NCI-H2029 treated with DMSO at 0.1 percent for 48 hours (cell line): ENCODE data around the gene IL1RAP.

Experiments used
- DNase-seq: peaks from one replicate; lab custom pipeline; 2025; lab: John Stamatoyannopoulos, UW

IL1RAP gene

DNA sequence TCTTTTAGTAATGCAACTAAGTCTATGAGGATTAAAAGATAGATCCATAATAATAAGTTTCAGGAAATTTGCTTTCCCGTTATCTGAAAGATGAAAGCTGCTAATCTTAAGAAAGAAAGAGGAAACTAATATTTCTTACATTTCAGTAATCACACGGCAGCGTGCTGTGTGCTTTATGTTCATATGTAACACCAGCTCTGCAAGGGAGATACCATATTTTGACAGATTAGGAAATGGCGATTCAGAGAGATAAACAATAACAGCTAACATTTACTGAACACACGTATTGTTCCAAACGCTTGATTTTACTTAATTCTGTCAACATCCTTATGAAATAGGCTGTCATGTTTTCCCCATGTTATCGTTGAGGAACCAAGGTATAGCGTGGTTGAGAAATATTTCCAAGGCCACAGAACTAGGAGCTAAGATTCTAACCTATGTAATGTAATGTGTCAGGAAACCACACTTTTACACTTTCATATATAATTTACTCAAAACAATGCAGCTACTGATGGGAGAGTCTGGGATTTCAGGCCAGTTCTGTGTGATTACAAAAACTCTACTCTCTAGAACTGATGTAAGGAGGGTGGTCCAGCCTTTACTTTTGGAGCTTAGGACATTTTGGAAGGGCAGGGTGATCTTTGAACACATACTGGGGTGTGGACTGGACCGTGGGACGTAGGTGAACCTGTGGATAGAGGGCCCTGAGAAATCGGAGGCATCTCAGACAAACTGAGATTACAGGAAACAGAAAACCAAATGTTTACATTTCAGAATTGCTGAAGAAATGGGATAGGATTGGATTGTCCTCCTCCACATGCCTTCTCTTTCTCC, 100.6 kb downstream of the IL1RAP start:
- DNase-seq, result no peak

DNA sequence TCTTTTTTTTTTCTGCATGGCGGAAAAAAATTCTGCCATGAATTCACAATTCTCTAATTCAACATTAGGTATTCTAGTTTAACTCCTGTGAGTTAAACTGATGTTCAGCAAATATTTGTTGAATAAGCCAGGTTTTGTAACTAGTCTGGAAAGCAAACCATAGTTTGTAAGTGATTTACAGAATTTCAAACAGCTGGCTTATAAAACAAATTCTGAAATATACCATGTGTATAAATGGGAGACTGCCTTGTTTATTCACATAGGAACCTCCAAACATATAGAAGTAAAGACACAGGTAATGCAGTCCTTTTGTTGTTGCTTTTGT, 101.1 kb downstream of the IL1RAP start:
- DNase-seq, result no peak

DNA sequence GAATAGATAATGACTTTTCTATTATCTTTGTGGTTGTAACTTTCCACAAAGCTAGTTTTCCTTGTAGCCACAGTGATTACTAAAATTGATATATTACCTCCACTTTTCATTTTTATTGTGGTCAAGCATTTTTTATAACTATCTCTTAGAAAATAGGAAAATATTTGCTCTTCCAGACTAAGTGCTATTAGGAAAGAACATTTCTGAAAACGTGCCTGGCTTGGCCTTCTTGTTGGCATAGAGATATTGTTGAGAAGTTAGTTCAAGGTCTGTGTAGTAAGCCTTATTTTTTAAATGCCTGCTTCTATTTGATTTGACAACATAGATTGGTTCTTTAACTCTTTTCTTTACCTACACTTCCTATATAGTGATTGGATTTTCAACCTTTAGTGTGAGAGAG, 101.7 kb downstream of the IL1RAP start:
- no peak for DNase-seq

DNA sequence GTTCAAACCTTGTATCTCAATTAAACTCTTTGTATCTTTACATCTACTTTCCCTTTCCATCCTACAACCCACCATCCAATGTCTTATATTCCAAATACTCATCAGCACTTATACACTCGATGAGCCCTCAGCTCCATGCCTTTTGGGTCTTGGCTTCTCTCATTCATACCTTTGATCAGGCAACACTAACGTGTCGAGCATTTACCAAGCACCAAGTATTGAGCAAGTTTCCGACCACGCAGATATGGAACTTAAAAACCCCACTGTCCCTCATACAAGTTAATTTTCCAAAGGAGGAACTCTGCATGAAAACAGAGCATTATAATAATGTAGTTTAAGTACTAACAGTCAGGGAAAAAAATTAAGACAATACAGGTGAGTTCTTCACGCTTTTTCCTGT, 102.8 kb downstream of the IL1RAP start:
- no peak for DNase-seq

DNA sequence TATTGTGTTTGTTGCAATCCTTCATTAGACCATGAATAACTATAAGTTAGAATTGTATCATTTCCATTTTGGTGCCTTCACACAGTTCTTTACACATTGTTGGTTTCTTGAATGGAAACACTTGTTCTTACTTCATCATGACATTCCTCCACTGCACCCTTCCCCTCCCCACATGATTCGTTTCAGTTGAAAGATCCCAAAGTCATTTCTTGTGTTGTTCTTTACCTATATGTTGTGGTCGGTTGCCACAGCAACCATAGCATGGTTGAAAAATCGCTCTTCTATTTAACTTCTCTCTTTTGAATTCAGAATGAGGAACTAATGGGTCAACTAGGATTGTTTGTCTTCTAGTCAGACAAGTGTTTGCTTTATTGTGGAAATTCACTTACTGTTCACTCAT, 103.3 kb downstream of the IL1RAP start:
- no peak for DNase-seq

DNA sequence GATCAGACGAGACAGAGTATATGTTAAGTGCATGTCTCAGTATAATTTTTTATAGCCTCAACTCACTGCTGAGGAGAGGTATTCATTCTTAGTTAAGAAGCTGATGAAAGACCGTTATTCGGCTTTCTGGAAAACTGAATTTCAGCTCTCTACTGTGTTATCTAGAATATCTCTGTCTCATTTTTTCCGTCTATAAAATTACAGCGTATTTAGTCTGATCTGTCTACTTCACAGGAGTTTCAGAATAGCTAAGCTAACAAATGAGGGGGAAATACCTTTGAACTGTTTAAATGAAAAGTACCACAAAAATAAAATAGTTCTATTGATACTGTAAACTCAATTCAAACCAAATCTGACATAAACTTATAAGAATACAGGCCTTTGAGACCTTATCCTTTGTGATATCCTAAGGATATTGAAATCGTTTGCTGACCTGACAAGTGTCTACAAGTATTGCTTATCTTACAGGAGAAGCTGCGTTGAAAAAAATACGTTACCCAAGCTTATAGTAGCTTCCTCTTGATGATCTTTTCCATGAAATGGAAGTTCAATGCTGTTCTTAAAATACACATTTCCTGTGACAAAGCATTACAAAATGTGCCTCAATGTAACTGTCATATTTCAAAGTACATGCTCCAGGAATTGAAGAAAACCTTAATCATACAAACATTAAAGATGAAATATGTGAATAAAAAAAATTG, 104.6 kb downstream of the IL1RAP start:
- no peak for DNase-seq

DNA sequence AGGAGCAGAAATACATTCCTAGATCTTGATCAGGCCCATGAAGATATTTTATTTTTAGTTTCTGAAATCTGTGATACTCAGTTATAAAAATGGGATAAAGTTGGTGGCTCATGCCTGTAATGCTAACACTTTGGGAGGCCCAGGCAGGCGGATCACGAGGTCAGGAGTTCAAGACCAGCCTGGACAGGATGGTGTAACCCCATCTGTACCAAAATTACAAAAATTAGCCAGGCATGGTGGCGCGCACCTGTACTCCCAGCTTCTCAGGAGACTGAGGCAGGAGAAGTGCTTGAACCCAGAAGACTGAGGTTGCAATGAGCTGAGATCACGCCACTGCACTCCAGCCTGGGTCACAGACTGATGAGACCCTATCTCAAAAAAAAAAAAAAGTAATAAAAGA, 105.5 kb downstream of the IL1RAP start:
- no peak for DNase-seq

DNA sequence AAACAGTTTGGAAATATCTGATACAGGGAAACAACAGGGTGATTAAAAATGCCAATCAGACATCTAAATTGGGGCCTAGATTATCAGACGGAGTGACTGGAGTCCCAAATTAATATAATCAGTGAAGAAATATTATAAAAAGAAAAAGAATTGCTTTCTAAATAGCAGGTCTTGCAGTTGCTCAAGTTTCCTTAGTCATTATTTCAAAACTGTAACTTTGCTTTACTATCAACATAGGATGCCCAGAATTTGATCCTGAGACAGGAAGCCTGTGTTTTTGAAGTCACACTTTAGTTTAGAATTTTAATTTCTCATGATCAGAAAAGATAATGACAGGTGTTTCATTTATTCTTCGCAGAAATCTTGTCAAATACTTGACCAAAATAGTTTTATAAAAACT, 105.9 kb downstream of the IL1RAP start:
- DNase-seq, result no peak

DNA sequence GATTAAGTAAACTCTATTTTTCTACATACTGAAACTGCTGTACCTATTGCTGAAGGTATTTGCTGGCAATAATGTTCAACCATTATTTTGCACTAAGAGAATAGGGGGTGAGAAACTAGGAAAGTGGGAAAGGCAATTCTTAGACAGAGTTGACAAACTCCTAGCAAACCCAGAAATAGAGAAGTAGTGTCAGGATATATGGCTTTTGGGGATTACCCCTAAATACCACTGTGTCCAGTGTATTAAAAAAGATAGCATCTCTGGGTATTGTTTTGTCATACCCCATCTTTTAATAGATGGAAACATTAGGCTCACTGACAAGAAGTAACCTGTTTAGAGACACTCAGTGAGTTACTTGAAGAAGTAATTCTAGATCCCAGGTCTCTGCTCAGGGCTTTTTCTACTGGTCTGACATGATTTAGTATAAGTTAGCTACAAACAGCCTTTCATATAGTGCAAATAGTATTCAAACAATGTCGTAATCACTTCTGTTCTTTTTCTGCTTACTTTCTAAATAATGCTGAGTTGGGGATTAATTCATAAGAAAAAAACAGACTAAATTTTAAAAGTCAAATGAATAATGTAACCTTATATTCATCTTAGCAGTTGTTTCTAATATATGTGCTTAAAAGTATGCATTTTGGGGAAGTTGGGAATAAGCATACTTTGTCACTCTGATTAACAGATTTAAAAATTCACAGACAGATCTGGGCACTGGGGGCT, 107.2 kb downstream of the IL1RAP start:
- DNase-seq, result no peak

DNA sequence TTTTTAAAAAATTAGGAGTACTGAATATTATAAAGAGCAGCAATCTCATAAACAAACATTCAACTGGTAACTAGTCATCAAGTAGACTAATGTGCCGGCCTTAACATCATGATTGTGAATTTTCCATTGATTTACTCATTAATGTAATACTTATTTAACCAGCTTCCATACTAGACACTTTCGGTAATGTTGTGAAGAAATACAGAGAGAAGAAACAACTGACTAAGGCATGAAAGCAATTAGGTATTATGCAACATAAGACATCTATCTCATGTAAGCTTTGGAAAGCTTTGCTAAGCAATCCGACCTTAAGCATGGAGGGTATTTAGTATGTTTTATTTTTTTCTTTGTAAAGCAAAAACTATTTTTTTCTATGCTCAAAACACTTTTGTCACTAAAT, 108.0 kb downstream of the IL1RAP start:
- no peak for DNase-seq

DNA sequence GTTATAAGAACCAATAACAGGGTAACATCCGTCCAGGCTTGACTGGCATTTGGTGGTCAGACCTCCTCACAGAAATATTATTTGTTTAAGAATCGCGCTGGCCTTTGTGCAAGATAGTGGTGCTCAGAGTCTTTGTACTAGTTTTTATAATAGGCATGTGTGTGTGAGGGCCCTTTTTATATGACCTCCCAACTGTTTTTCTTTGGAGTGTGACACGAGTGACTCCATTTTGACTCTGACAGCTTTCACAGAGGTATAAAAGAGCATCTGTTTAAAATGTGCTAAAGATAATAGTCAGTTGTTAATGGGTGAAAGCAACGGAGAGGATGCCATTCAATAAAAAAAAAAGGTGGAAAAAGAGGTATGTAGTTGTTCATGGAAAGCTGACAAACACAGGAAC, 110.4 kb downstream of the IL1RAP start:
- DNase-seq, result no peak

DNA sequence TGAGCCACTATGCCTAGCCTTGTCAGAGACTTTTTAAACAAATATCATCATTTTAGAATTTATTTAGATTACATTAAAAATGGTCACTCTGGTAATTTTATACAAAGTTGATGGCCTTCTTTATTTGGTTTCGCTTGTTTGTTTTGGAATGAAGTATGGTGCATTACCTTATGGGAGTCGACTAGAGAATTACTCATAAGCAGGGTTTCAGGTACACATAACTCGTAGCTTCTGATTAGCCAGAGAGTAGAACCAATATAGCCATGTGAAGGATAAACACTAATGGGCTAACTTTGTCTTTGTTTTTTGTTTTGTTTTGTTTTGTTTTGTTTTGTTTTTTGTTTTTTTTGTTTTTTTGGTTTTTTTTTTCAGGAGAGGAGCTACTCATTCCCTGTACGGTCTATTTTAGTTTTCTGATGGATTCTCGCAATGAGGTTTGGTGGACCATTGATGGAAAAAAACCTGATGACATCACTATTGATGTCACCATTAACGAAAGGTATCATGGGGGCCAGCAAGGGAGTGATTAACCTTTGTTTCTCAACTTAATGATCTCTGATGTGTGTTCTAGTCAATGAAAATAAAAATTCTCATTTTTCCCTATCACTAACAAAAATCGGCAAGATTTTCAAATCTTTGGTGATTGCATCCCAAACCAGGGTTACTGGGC, 113.2 kb downstream of the IL1RAP start:
- no peak for DNase-seq

DNA sequence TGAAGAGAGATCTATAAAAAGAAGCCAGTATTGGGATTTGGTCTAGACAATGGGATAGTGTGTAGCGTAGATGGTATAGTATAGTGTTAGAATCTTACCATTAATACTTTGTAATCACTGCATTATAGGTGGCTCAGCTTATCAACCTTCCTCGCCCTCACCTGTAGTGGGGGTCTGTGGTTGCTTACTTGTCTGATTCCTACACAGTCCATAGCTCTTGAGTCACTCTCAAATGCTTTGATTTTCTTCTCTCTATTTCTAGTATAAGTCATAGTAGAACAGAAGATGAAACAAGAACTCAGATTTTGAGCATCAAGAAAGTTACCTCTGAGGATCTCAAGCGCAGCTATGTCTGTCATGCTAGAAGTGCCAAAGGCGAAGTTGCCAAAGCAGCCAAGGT, 115.2 kb downstream of the IL1RAP start:
- no peak for DNase-seq

DNA sequence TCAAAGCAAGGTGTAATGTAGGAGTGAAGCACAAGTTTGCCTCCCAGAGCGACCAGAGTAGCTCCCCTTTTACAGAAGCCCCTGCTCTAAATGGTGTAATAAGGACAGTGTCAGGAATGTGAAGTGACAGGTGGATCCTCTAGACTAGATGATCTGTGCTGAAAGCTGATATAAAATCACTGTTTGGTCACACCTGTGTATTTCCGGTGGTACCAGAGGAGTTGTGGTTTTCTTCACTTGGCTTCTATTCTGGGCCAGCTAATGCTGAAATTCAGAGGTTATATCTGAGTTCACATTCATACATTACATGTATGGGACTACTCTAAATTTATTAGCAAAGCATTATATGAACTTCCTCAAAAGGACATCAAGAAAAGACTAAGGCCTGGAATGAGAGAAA, 117.4 kb downstream of the IL1RAP start:
- no peak for DNase-seq

DNA sequence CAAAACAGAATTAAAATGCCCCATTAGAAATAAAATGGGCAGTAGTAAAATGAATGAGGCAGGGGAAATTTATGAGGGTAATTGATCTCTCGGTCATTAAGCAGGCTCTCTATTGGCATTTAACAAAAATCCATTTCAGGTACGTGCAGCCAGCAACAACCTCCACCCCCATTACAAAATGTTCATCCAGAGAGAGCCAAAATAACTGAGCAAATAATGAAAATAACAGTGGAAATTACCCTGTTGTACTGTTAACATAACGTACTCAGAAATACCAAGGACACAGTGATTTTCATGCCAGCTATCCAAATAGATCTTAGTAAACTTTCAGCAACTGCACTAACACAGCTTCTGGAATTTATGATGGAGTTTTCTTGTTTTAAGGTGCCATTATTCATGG, 127.7 kb downstream of the IL1RAP start:
- DNase-seq, result no peak

DNA sequence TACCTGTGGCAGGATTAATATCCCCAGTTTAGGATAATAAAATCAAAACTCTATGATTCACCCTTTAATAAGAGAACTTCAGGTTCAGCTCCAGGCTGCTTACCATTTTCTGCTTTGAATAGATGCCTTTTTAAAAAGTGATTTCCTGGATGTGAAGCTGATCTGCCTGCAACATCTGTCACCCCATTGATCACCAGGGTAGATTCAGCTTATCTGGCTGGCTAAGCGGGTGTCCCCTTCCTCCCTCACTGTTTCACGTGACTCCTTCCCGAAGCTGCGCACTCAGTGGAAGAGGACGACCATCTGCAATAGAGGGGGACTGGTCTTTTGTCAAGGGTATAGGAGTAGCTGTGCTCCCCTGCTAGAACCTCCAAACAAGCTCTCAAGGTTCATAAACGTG, 128.1 kb downstream of the IL1RAP start:
- no peak for DNase-seq

DNA sequence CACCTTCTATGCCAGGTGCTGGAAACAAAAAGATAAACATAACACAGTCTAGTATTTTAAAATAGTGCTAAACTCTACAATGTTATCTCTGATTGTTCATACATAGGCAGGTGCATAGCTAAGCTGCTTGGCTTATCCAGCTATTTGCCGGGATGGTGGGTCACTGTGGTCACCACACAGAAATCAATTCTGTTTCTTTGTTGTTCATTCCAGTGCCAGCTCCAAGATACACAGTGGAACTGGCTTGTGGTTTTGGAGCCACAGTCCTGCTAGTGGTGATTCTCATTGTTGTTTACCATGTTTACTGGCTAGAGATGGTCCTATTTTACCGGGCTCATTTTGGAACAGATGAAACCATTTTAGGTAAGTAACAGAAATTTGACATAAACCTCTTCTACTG, 130.2 kb downstream of the IL1RAP start:
- DNase-seq, result no peak

DNA sequence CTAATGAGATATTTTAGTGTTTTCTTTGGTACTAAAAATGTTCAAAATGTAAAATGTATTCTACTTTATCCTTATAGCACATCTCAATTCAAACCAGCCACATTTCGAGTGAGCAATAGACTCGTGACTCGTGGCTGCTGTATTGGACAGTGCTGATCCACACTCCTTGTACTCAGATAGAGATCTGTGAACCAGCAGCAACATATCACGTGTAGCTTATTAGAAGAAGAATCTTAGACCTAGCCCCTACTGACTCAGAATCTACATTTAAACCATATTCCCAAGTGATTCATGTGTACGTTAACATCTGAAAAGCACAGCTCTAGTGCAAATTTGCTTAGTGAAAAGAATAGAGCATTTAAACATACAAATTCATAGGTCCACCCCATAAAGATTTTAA, 130.9 kb downstream of the IL1RAP start:
- DNase-seq, result no peak

DNA sequence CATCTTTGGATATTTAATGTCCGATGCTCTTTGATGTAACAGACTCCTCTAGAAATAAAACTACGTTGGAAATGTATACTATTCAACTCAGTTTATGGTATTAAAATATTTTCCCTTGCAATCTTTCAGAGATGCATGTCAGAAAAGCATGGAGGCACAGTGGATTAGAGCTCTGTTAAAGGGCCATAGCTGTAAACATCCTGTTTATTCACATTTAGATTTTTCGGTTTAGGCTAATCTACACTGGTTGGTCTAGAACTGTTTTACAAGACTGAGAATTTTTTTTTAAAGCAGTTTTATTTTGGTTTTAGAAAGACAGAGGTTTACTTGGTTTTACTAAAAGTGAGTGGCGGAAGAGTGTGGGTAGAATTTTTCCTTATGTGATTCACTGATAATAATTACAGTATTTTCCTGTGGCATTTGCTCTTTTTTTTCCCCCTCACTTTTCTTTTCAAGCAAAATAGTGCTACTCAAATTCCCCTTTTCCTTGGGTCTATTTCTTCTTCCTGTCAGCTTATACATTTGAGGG, 132.1 kb downstream of the IL1RAP start:
- DNase-seq, result no peak

DNA sequence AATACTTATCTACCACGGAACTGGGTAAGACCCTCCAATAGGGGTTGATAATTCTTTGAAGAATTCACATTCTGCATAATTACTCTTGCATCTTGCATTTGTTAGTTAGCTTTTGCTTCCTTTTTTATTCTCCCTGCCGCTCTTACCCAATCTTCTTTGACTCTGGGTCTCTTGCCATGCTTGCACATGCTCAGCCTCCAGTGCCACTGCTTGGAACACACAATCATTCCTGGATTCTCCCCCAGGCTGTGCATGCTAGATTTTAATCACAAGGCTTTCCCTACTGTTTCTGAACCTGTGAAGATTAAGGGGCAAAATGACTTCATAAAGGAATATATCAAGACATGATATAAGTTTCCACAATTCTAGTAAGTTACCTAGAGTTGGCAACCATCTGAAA, 133.1 kb downstream of the IL1RAP start:
- no peak for DNase-seq

DNA sequence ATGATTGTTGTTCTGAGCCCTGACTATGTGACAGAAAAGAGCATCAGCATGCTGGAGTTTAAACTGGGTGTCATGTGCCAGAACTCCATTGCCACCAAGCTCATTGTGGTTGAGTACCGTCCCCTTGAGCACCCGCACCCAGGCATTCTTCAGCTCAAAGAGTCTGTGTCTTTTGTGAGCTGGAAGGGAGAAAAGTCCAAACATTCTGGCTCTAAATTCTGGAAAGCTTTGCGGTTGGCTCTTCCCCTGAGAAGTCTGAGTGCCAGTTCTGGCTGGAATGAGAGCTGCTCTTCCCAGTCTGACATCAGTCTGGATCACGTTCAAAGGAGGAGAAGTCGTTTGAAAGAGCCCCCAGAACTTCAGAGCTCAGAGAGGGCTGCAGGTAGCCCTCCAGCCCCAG, 142.0 kb downstream of the IL1RAP start:
- DNase-seq, result no peak

DNA sequence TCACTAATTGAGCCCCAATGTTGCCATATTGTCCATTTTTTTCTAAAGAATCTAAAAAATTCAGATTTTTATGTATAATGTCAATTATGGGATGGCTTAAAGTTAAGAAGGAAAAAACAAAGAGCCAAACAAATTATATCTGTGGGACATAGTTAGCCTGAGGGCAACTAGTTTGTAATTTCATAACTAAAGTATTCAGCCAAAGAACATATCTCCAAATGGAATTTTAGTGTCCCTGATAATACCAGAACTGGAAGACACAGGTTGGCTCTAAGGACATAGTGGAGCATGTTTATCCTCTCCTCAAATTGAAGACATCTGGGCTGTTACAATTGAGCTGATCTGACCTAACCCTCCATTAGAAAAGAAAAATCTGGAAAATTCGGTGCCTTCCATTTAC, 144.2 kb downstream of the IL1RAP start:
- no peak for DNase-seq
